A673 (cell line): ENCODE measurements around the gene NCKAP5. TPM values are rescaled to one million over a fixed set of nuclear protein-coding genes. Genes with fewer than 3 reads are reported as not detected.
"Not testable (repeated sequence)": the region's sequence is repeated elsewhere in the genome, so short reads cannot be mapped to it uniquely, and the experiment has no call there.

Experiments used
- BruUV-seq: library from RNA; stranded (reverse); fragments of 400-500 nt; replicated peaks from 2 replicates; lab custom pipeline; 2021; lab: Mats Ljungman, UMichigan
- CTCF ChIA-PET: fragments of 300-600 bp; sonication (Branson Sonifier 250); formaldehyde crosslinking; loops from one replicate; lab custom pipeline; 2022; ENCODE audit warnings: antibody characterized with exemption; lab: Charles Lee
- POLR2A ChIA-PET: fragments of 300-600 bp; sonication (Branson Sonifier 250); formaldehyde crosslinking; loops from one replicate; lab custom pipeline; 2022; ENCODE audit warnings: antibody characterized with exemption; ENCODE audit not compliant: low non-redundant PET; lab: Charles Lee
- DNase-seq: peaks from one replicate; pipeline ENCODE4 v3.0.0-alpha.2; 2015; ENCODE audit warnings: low spot score
- H3K27ac ChIP-seq: fragments of 200-600 bp; sonication (generic); 2 replicates; pipeline ENCODE4 v1.5.1; 2016; ENCODE audit warnings: mixed run types, low read depth, mild to moderate bottlenecking, mixed read lengths, antibody characterized with exemption, low read length; ENCODE audit not compliant: poor library complexity, severe bottlenecking
- H3K27me3 ChIP-seq: fragments of 200-600 bp; sonication (generic); replicated peaks from 2 replicates; pipeline ENCODE4 v1.6.1; 2017; ENCODE audit warnings: mixed run types, low read depth, mild to moderate bottlenecking, mixed read lengths, antibody characterized with exemption, low read length; ENCODE audit not compliant: insufficient read depth, poor library complexity
- H3K36me3 ChIP-seq: fragments of 200-600 bp; sonication (generic); 2 replicates; pipeline ENCODE4 v1.6.1; 2016; ENCODE audit warnings: mixed run types, mild to moderate bottlenecking, mixed read lengths, antibody characterized with exemption, low read length; ENCODE audit not compliant: insufficient read depth, poor library complexity, severe bottlenecking
- H3K4me1 ChIP-seq: fragments of 200-600 bp; sonication (generic); 2 replicates; pipeline ENCODE4 v1.6.1; 2017; ENCODE audit warnings: mixed run types, mild to moderate bottlenecking, mixed read lengths, antibody characterized with exemption, low read length; ENCODE audit not compliant: insufficient read depth, poor library complexity, severe bottlenecking
- H3K4me3 ChIP-seq: fragments of 200-600 bp; sonication (generic); 2 replicates; pipeline ENCODE4 v1.5.1; 2016; ENCODE audit warnings: low read depth, mixed run types, mild to moderate bottlenecking, mixed read lengths, low read length; ENCODE audit not compliant: poor library complexity, severe bottlenecking
- H3K9me3 ChIP-seq: fragments of 200-600 bp; sonication (generic); 2 replicates; pipeline ENCODE4 v1.6.1; 2016; ENCODE audit warnings: mixed run types, low read depth, mild to moderate bottlenecking, mixed read lengths, antibody characterized with exemption, low read length; ENCODE audit not compliant: poor library complexity, severe bottlenecking
- CTCF ChIP-seq: fragments of 300-800, 200-600 bp; sonication (generic); conservative IDR thresholded peaks from 2 replicates; pipeline ENCODE4 v1.5.1; 2017; ENCODE audit warnings: low read depth, mild to moderate bottlenecking, antibody characterized with exemption, low read length, moderate library complexity, mixed read lengths
- EZH2 ChIP-seq: fragments of 200-600 bp; sonication (generic); IDR thresholded peaks from 2 replicates; pipeline ENCODE4 v1.6.1; 2017; ENCODE audit warnings: borderline replicate concordance, low read depth, mild to moderate bottlenecking, mixed read lengths, antibody characterized with exemption, low read length; ENCODE audit not compliant: poor library complexity, severe bottlenecking
- intact Hi-C: fragments of 100-400 bp; cut with micrococcal nuclease; formaldehyde crosslinking; loops from one replicate; pipeline ENCODE4 v1.10.0; 2022; ENCODE audit not compliant: unreplicated experiment
- total RNA-seq: library from RNA; stranded (reverse); gene quantifications from 2 replicates; pipeline ENCODE4 v1.2.3, GENCODE V29; 2021

NCKAP5 gene
- total RNA-seq, 1 experiment from 2014 or later, result 26.6 TPM

GRCh38 chr2:133475610-133476009 lies 92.7 kb downstream of the NCKAP5 start:
- no peak for DNase-seq
- POLR2A ChIA-PET, result no interaction called here
- Histone ChIP-seq H3K27ac (no peak overlapping the region), H3K4me3 (no peak overlapping the region), H3K4me1 (no peaks in the 10 kb centered on the region), H3K36me3 (no peaks in the 10 kb centered on the region), H3K9me3 (no peaks in the 10 kb centered on the region), H3K27me3 (no peaks in the 10 kb centered on the region)
- CTCF ChIA-PET, result no interaction called here
- intact Hi-C loops, result no loop called here
- no TSS peak for BruUV-seq
- TF ChIP-seq CTCF, result no peak
- TF ChIP-seq EZH2, result no peak

GRCh38 chr2:133470446-133470845 lies 97.8 kb downstream of the NCKAP5 start:
- H3K27me3 ChIP-seq, intact Hi-C loops, BruUV-seq, POLR2A ChIA-PET, DNase-seq, H3K27ac ChIP-seq, H3K4me3 ChIP-seq, H3K4me1 ChIP-seq, H3K9me3 ChIP-seq, H3K36me3 ChIP-seq: not testable (repeated sequence)
- CTCF ChIA-PET, result interaction anchor here (0.7 kb wide), 1 partner anchor 24 kb away, joined by 3 read pairs; no protein-coding TSS in a partner anchor

GRCh38 chr2:133462811-133463210 lies 105.5 kb downstream of the NCKAP5 start:
- Histone ChIP-seq H3K4me1 (no peaks in the 10 kb centered on the region), H3K27me3 (no peaks in the 10 kb centered on the region), H3K36me3 (no peaks in the 10 kb centered on the region), H3K27ac (no peak overlapping the region), H3K9me3 (no peaks in the 10 kb centered on the region), H3K4me3 (no peak overlapping the region)
- TF ChIP-seq EZH2, result no peak
- no peak for TF ChIP-seq CTCF
- ChIA-PET POLR2A (no interaction called here), CTCF (no interaction called here)
- no peak for DNase-seq
- intact Hi-C loops, result no loop called here
- BruUV-seq, result no TSS peak

GRCh38 chr2:133461484-133461883 lies 106.8 kb downstream of the NCKAP5 start:
- Histone ChIP-seq H3K36me3 (no peaks in the 10 kb centered on the region), H3K4me1 (no peaks in the 10 kb centered on the region), H3K9me3 (no peaks in the 10 kb centered on the region), H3K27me3 (no peaks in the 10 kb centered on the region), H3K4me3 (no peak overlapping the region), H3K27ac (no peak overlapping the region)
- no TSS peak for BruUV-seq
- intact Hi-C loops, result no loop called here
- CTCF ChIA-PET, result no interaction called here
- no peak for DNase-seq
- no peak for TF ChIP-seq CTCF
- no peak for TF ChIP-seq EZH2
- POLR2A ChIA-PET, result no interaction called here
